HL-60/S4 (cell line): ENCODE measurements around the gene PTPA.
"Not testable (repeated sequence)": the region's sequence is repeated elsewhere in the genome, so short reads cannot be mapped to it uniquely, and the experiment has no call there.

Experiments used
- in situ Hi-C: fragments of 300-500 bp; cut with MboI; formaldehyde crosslinking; loops from 2 replicates; pipeline ENCODE4 v1.14.3; 2022; ENCODE audit warnings: low sequenced_read_pairs

Gene PTPA

DNA sequence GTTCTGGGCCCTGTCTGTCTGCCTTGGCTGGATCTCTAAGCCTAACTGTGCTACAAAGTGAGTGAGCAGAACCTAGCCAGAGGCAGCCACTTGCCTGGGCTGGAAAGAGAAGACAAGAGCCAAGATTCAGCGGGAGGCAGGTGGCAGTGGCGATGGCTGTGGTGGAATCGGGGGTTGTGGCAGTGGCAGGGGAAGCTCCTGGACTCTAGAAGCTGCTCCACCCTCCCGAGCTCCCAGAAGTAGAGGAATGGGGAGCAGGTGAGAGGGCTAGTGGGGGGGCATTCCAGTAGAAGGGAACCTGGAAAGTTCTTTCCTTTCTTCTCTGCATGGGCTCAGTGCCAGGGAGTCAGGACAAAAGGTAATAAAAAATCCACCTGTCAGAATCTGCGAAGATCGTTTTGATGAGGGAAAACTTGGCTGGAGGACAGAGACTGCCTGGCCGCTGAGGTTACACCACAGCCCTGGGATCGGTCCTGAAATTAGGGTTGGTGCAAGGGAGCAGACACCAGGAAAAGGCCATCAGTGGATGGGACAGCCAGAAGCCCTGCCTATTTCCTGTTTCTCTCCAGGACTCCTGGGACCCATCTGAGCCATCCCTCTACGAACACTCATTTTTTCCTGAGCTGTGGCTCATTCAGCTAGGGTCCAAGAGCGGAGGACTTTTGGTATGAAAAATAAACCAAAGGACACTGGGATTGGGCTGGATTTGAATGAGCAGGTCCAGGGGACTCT lies 2.2 kb upstream of the PTPA start:
- in situ Hi-C loops, result no loop called here

DNA sequence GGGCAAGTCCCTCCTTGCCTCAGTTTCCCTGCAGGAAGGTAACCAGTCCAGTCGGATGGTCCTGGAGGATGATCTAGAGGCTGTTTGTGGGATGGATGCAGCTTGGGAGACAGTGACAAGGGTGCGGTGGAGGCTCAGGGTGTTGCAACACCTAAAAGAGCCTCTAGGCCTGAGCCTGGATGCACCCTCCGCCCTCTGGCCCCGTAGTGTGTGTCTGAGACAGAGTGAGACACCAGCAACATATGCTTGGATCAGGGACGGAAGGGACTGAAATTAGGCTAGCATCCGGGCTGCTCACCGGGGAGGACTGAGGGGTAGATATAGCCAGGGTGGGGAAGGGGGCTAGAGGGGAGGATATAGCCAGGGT lies 1.7 kb upstream of the PTPA start:
- in situ Hi-C loops, result no loop called here

DNA sequence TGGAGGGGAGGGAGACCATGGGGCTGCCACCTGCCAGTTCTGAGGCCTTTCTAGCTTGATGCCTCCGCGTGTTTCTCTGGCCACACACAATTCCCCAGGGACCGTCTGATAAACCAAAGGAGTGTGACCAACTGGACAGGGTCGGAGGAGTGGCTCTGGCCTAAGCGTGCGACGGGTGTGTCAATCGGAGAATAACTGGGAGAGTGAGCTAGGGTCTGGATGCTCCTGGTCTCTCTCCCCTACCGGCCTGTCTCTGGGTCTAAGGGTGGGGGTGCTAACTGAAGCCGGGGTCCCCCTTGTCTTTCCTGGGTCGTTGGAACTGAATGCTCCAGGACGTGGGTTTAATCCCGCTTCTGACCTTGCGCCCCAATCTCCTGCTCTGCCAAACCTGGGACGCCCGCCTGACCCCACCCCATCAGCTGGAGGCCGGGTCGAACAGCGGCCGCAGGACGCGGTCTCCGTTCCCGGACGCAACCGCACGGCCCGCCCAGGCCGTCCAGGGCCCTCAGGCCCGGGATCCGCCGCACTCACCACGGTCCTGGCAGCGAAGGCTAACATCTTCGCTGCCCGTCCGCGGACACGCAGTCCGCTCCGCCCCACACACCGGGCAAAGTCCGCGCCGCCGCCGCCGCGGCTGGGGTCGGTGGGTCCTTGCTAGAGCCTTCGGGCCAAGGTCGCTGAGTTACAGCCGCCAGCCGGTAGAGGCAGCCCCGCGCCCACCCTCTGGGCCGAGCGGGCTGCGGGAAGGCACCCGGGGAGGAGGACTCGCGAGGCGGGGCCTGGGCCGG lies 1.1 kb upstream of the PTPA start:
- in situ Hi-C loops, result no loop called here

DNA sequence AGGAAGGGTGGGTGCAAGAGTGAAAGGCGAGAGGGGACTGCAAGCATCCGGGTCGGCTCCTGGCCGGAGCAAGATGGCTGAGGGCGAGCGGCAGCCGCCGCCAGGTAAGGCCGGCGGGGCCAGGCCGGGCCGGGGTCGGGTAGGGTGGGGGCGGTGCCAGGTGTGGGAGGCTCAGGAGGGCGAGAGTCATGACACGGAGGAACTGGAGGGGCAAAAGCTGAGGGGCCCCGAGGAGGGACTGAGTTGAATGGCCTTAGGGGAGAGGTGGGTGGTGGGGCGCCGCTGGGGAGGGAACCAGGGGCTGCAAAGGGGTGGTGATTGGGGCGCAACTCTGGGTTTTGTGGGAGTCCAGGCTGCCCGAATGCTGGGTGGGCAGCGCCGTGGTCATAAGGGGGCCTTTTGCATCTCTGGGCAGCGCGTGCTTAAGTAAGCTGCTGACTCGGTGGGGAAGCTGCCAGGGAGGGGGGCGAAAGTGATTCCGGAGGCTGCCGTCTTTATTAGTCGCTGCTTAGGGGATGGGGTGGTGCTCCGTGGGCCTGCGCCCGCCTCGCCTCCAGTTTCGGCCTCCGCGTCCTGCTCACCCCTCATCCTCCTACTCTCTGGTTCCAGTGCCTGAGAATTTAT lies 425 bp downstream of the PTPA start:
- in situ Hi-C loops, result no loop called here

DNA sequence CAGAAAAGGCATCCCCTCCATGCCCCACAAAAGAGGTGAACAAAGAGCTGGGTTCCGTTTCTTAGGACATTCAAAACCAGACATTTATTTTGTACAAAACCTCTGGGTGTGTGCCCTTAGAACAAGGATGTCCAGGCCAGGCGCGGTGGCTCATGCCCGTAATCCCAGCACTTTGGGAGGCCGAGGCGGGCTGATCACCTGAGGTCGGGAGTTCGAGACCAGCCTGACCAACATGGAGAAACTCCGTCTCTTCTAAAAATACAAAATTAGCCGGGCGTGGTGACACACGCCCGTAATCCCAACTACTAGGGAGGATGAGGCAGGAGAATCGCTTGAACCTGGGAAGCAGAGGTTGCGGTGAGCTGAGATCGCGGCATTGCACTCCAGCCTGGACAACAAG lies 1.3 kb downstream of the PTPA start:
- in situ Hi-C loops, result not testable (repeated sequence)

DNA sequence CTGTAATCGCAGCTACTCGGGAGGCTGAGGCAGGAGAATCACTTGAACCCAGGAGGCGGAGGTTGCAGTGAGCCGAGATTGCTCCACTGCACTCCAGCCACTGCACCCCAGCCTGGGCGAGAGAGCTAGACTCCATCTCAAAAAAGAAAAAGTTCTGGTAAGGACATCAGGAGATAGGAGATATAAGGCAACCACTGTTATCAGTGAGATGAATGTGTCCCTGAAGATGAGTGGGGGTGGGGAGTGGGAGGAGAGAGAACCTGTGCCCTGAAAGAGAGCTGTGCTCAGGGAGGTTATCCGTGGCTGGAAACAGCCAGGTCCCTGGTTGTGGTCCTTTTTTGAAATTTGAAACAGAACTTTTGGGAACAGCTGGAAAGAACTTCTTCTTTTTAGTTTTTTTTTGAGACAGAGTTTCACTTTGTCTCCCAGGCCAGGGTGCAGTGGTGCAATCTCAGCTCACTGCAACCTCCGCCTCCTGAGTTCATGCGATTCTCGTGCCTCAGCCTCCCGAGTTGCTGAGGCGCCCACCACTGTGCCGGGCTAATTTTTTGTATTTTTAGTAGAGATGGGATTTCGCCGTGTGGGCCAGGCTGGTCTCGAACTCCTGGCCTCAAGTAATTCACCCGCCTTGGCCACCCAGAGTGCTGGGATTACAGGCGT lies 2.6 kb downstream of the PTPA start:
- in situ Hi-C loops, result no loop called here

- in situ Hi-C loops, result no loop called here
Measured at GRCh38 chr9:129118799-129119198, 7.6 kb downstream of the PTPA start.

DNA sequence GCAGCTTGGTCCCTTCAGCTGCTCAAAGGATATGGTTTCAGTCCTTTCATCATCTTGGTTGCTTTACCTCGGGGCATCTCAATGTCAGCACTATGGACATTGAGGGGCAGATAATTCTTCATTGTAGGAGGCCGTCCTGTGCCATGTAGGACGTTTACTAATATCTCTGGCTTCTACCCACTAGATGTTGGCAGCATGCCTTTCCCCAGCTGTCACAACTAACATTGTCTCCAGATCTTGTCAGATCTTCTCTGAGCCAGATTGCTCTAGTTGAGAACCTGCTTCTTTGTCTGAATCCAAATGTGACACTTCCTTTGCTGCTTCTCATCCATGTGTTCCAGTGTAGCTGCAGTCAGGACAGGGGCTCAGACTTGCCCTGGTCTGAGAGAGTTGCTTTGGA lies 10.3 kb downstream of the PTPA start:
- in situ Hi-C loops, result no loop called here

- in situ Hi-C loops, result no loop called here
Measured at GRCh38 chr9:129122133-129122532, 10.9 kb downstream of the PTPA start.

GRCh38 chr9:129122976-129123375 lies 11.8 kb downstream of the PTPA start:
- in situ Hi-C loops, result not testable (repeated sequence)

DNA sequence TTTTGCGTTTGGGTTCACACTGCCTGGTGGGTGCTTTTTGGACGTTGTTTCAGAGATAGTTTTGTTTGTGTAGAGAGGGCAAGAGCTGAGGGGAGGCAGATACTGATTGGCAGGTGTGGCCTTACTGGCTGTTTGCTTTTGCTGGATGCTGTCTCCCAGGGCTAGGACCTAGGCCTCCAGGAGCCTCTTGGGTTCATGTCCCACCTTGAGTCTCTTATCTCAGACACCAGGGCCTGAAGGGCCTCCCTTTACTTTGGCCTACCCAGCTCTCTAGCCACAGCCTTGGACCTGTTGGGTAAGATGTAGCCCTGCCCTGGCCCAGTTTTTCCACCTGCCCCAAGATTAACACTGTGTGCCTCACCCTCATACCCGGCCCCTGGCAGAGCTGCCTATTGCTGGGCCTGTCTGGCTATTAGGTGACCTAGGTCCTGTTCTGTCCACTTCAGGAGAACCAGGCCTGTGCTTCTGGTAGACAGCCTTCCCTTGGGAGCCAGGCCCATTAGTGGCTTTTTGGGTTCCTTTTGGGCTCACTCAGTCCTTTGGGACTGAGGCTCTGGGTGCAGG lies 13.4 kb downstream of the PTPA start:
- in situ Hi-C loops, result no loop called here

DNA sequence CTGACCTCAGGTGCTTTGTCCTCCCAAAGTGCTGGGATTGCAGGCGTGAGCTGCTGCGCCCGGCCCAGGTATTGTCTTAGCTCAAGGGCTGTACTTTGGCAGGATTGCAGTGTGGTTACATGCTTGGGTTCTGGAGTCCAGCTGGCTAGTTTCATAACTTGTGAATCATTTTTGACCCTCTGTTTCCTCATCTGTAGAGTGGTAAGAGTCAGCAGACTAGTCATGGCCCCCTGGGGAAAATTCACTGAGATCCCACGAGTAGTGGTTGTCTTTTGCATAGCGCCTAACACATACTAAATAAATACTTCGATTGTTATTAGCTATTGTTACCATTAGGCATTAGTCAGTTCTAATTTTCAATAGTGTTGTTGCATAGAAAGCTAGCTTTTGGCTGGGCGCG lies 14.3 kb downstream of the PTPA start:
- in situ Hi-C loops, result no loop called here

- in situ Hi-C loops, result no loop called here
Measured at GRCh38 chr9:129126749-129127618, 15.8 kb downstream of the PTPA start.

DNA sequence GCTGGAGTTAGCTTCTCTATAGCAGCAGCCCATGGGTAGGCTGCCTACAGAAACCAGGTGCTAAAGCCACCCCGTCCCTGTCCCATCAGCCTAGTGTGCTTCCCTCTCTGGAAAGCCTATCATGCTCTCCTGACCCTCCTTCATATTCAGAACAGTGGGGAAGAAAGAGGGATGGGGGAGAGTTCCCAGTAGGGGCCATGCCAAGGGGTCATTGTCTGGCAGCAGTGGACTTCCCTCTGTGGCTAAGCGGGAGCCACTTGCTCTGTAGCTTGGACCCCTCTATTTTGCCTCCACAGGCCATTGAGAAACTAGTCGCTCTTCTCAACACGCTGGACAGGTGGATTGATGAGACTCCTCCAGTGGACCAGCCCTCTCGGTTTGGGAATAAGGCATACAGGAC lies 17.5 kb downstream of the PTPA start:
- in situ Hi-C loops, result no loop called here

- in situ Hi-C loops, result loop anchor here (5.0 to 10.0 kb wide), 2 partner anchors 487 to 655 kb away; no protein-coding TSS in a partner anchor
Measured at GRCh38 chr9:129130271-129130670, 19.1 kb downstream of the PTPA start.

GRCh38 chr9:129130791-129131190 lies 19.6 kb downstream of the PTPA start:
- in situ Hi-C loops, result loop anchor here (5.0 to 10.0 kb wide), 2 partner anchors 487 to 654 kb away; no protein-coding TSS in a partner anchor

DNA sequence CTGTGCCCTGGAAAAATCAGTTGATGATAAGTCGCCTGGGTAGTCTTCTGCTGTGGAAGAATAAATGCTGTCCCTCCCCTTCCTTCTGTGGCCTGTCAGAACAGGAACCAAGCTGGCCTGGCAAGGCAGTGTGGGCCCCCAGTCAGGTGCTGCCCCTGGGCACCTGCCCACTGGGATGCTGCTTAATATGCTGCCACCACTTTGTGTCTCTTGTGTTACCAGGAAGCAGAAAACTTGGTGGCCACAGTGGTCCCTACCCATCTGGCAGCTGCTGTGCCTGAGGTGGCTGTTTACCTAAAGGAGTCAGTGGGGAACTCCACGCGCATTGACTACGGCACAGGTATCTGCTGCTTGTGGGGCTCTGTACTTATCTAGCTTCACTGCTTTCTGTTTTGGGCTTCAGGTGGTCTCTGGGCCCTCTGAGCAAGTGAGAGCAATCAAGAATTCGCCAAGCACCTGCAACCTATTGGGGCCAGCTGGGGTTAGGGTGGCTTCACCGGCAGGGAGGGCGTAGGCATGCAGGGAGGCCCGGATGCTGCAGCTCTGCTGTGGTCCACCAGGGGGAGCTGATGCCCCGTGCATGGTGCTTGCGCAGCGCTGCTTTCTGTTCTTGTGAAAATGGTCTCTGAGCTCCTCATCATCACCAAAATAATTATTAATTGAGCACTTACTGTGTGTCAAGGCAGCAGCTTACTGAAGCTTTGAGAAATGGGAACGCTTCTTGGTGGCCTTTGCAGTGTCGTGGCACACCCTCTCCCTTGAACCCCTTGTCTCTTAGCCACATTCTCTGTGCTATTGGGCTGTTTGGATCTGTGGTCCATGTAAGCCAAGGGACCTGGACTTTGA lies 20.3 kb downstream of the PTPA start:
- in situ Hi-C loops, result loop anchor here (5.0 to 10.0 kb wide), 2 partner anchors 486 to 653 kb away; no protein-coding TSS in a partner anchor

DNA sequence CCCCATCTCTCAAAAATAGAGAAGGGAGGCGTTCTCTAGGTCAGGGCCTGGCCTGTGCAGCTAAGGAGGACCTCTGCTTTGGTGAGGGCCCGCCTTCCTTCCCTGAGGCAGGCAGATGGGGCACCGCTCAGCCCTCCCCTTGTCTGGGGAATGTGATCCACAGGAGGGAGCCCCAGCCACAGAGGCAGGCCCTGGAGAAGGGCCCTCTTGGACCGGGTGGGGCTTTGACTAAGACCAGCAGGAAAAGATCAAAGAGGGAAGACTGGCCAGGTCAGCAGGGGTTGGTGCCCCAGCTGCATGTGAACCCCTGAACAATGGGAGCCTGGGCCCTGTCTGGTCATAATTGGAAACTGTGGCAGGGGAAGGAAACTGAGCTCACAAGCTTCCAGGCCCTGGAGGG lies 21.9 kb downstream of the PTPA start:
- in situ Hi-C loops, result loop anchor here (5.0 to 10.0 kb wide), 2 partner anchors 484 to 652 kb away; no protein-coding TSS in a partner anchor

- in situ Hi-C loops, result loop anchor here (10.0 kb wide), 1 partner anchor 649 kb away; no protein-coding TSS in a partner anchor
Measured at GRCh38 chr9:129135476-129135875, 24.3 kb downstream of the PTPA start.
